Stomach (tissue), 9 donors: ENCODE measurements around the gene ALOX5AP. TPM values are rescaled to one million over a fixed set of nuclear protein-coding genes. Genes with fewer than 3 reads are reported as not detected.

Source experiments
- DNase-seq, 2 donors: peaks; one replicate each; pipeline versions ENCODE4 v3.0.0 to v3.0.0-alpha.2; 2013 to 2019
- H3K27ac ChIP-seq, 5 donors: fragments of 200-600 bp in 4 of 5; sonication (generic) in 4 of 5; one replicate each; pipeline ENCODE4 v1.5.1; 2013 to 2019; ENCODE audit warnings: mild to moderate bottlenecking in 1 of 5, moderate library complexity in 1 of 5
- H3K27me3 ChIP-seq, 3 donors: fragments of 200-600 bp; sonication (generic); one replicate each; pipeline ENCODE4 v1.5.1; 2017 to 2019; ENCODE audit warnings: mixed run types in 1 of 3
- H3K36me3 ChIP-seq, 4 donors: fragments of 200-600 bp; sonication (generic); 1 replicate in 3 of 4; 2 replicates in 1 of 4; pipeline ENCODE4 v1.5.1; 2016 to 2019
- H3K4me1 ChIP-seq, 4 donors: fragments of 200-600 bp; sonication (generic); one replicate each; pipeline ENCODE4 v1.5.1; 2016 to 2019
- H3K4me3 ChIP-seq, 4 donors: fragments of 200-600 bp; sonication (generic) in 3 of 4; one replicate each; pipeline ENCODE4 v1.5.1; 2016 to 2019; ENCODE audit warnings: mild to moderate bottlenecking in 1 of 4
- H3K9me3 ChIP-seq, 4 donors: fragments of 200-600 bp; sonication (generic); one replicate each; pipeline ENCODE4 v1.5.1; 2016 to 2019
- CTCF ChIP-seq, 7 experiments: fragments of 450-650 bp in 4 of 7; fragments of 200-600 bp in 3 of 7; sonication (generic) in 3 of 7; IDR thresholded peaks; one replicate each; pipeline ENCODE4 v1.5.1; 2016 to 2019; ENCODE audit warnings: antibody characterized with exemption in 7 of 7, control low read depth in 2 of 7, mild to moderate bottlenecking in 1 of 7
- EP300 ChIP-seq: sonication (generic); formaldehyde crosslinking; IDR thresholded peaks from one replicate; pipeline ENCODE4 v1.6.1; 2017; ENCODE audit warnings: antibody characterized with exemption
- POLR2A ChIP-seq, 4 donors: fragments of 450-650 bp; IDR thresholded peaks; one replicate each; pipeline ENCODE4 v1.6.1; 2016; ENCODE audit warnings: antibody characterized with exemption in 4 of 4, control low read depth in 2 of 4, mild to moderate bottlenecking in 1 of 4, moderate library complexity in 1 of 4
- POLR2AphosphoS5 ChIP-seq, 3 donors: sonication (generic); formaldehyde crosslinking; IDR thresholded peaks; one replicate each; pipeline ENCODE4 v1.6.1; 2016; ENCODE audit warnings: antibody characterized with exemption in 3 of 3
- WGBS, 5 donors: extraction: QIAGEN DNeasy Blood & Tissue Kit in 3 of 5; methylation state at CpG; one replicate each; pipeline versions ENCODE4 v1.1.5 to v1.1.7; 2013 to 2018; 5-methylcytosine and 5-hydroxymethylcytosine counted together
- intact Hi-C: fragments of 100-400 bp; cut with DNase I; formaldehyde crosslinking; loops from one replicate; pipeline ENCODE4 v1.15.1; 2023; ENCODE audit warnings: low total_unique reads
- polyA plus RNA-seq, 3 donors: library from polyadenylated mRNA; stranded (reverse); fragments of 200-250 nt; gene quantifications; one replicate each; pipeline ENCODE4 v1.2.3, GENCODE V29; 2013
- total RNA-seq, 5 donors: library from RNA; depleted of rRNA; stranded (reverse); fragments of >200 nt; gene quantifications; one replicate each; pipeline versions ENCODE4 v1.1.0 to v1.2.3, GENCODE V29; 2014 to 2016
- donor health status: healthy with polysubstance abuse.
- donor health status: Bipolar disorder and iron deficiency.
- donor health status: healthy.

ALOX5AP gene
- total and polyA plus RNA-seq, 8 donors, result 1.3 to 36.4 (median 7.7) TPM

GRCh38 chr13:30719525-30719914, 15.8 kb upstream of the ALOX5AP start:
- WGBS, 5 donors, result 77 to 90% (median 88%) methylated on average over 4 of the region's 4 CpGs
- peaks cover 0 to 15% (median 0%) of the 10 kb centered on the region in 4 donors for H3K4me1 ChIP-seq
- TF ChIP-seq POLR2A (IDR thresholded peaks at IDR 0.05) (no peak), EP300 (no peak), POLR2AphosphoS5 (IDR thresholded peaks at IDR 0.05) (no peak), CTCF (IDR thresholded peaks at IDR 0.05) (no peak)
- no peak for DNase-seq
- intact Hi-C loops, result no loop called here
- H3K27ac ChIP-seq, result no peak overlapping the region
- H3K4me3 ChIP-seq, result no peak overlapping the region
- no peaks in the 10 kb centered on the region for H3K9me3 ChIP-seq
- no peaks in the 10 kb centered on the region for H3K27me3 ChIP-seq
- H3K36me3 ChIP-seq, result no peaks in the 10 kb centered on the region

- Histone ChIP-seq H3K4me3 (no peak overlapping the region), H3K27ac (no peak overlapping the region), H3K36me3 (no peaks in the 10 kb centered on the region), H3K9me3 (no peaks in the 10 kb centered on the region), H3K4me1 (peaks cover 0 to 15% (median 0%) of the 10 kb centered on the region in 4 donors), H3K27me3 (no peaks in the 10 kb centered on the region)
- 78 to 90% (median 82%) methylated on average over 3 of the region's 3 CpGs for WGBS, 5 donors
- intact Hi-C loops, result no loop called here
- DNase-seq, result no peak
- TF ChIP-seq POLR2AphosphoS5 (IDR thresholded peaks at IDR 0.05) (no peak), EP300 (no peak), CTCF (IDR thresholded peaks at IDR 0.05) (no peak), POLR2A (IDR thresholded peaks at IDR 0.05) (no peak)
These were observed 15.0 kb upstream of the ALOX5AP start for GRCh38 chr13:30720172-30720869.

- Histone ChIP-seq H3K4me3 (no peak overlapping the region), H3K27ac (no peak overlapping the region), H3K9me3 (no peaks in the 10 kb centered on the region), H3K4me1 (peaks cover 0 to 15% (median 0%) of the 10 kb centered on the region in 4 donors), H3K27me3 (no peaks in the 10 kb centered on the region), H3K36me3 (no peaks in the 10 kb centered on the region)
- no peak for TF ChIP-seq POLR2AphosphoS5 (IDR thresholded peaks at IDR 0.05)
- no peak for TF ChIP-seq CTCF (IDR thresholded peaks at IDR 0.05)
- TF ChIP-seq POLR2A (IDR thresholded peaks at IDR 0.05), result no peak
- no peak for TF ChIP-seq EP300
- DNase-seq, result no peak
- WGBS, 5 donors, result 74 to 92% (median 85%) methylated on average over 4 of the region's 4 CpGs
- intact Hi-C loops, result no loop called here
These were observed 13.4 kb upstream of the ALOX5AP start for GRCh38 chr13:30721936-30722335.

- TF ChIP-seq EP300, result no peak
- no peak for TF ChIP-seq CTCF (IDR thresholded peaks at IDR 0.05)
- no peak for TF ChIP-seq POLR2AphosphoS5 (IDR thresholded peaks at IDR 0.05)
- TF ChIP-seq POLR2A (IDR thresholded peaks at IDR 0.05), result no peak
- H3K27me3 ChIP-seq, result no peaks in the 10 kb centered on the region
- H3K27ac ChIP-seq, result no peak overlapping the region
- H3K4me3 ChIP-seq, result no peak overlapping the region
- no peaks in the 10 kb centered on the region for H3K36me3 ChIP-seq
- H3K4me1 ChIP-seq, result peaks cover 0 to 15% (median 0%) of the 10 kb centered on the region in 4 donors
- intact Hi-C loops, result no loop called here
- no peak for DNase-seq
- H3K9me3 ChIP-seq, result no peaks in the 10 kb centered on the region
- 82 to 95% (median 92%) methylated on average over 2 of the region's 2 CpGs for WGBS, 5 donors
These were observed 13.0 kb upstream of the ALOX5AP start for GRCh38 chr13:30722361-30722760.
